ENCODE data around the gene FOXN1.

The FOXN1 gene

DNA sequence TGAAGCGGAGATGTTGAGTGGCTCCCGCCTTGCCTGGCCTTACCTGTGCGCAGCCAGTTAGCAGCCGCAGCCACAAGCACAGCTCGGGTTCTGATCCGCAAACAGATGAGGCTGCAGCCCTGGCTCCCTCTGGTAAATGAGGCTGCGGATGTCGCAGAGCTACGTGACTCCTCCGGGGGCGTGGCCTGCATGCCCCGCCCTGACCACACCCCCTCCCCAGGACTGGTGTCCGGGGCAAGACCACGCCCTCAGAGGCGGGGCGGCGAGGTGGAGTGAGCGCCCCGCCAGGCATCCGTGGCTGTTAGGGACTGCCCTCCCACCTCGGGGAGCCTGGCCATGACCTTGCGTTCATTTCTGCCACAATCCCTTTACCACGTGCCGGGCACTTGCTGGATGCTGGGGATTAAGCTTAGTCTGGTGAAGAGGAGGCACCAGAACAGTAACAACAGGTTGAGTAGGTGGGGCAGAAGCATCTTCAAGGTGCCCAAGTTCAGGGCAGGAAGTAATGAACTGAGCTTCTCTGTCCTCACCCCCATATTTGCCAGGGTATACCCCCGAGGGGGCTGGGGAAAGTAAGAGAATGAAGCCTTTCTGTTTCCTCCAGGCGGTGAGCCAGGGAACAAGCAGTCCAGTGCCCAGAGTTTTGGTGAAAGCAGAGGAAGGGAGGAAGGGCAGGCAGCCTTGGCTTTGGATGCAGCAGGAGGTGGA is 70.8 kb downstream of the FOXN1 start, which contains the start of gene ALDOC:
Gene ALDOC, minus strand, starts transcription at position 138 of the 708 bp plus-strand sequence. CDS start 1,363 bp downstream, outside the sequence.
- no peak for DNase-seq

DNA sequence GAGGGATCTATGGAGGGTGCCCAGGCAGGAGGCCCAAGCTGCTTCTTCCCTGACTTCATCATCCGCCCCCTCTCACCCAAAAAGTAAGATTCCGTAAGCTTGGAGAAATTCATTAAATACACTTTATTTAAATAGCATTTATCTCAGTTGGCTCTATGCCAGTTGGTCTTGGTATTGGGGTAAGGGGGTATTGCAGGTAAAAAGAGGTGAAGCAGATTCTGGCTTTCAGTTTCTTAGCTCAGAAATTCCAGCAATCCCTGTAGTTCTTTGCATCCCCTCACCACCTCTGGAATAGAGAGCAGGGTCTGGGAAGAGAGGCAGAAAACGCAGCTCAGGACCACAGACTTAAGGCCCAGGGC is 71.3 kb downstream of the FOXN1 start:
- DNase-seq, result no peak

DNA sequence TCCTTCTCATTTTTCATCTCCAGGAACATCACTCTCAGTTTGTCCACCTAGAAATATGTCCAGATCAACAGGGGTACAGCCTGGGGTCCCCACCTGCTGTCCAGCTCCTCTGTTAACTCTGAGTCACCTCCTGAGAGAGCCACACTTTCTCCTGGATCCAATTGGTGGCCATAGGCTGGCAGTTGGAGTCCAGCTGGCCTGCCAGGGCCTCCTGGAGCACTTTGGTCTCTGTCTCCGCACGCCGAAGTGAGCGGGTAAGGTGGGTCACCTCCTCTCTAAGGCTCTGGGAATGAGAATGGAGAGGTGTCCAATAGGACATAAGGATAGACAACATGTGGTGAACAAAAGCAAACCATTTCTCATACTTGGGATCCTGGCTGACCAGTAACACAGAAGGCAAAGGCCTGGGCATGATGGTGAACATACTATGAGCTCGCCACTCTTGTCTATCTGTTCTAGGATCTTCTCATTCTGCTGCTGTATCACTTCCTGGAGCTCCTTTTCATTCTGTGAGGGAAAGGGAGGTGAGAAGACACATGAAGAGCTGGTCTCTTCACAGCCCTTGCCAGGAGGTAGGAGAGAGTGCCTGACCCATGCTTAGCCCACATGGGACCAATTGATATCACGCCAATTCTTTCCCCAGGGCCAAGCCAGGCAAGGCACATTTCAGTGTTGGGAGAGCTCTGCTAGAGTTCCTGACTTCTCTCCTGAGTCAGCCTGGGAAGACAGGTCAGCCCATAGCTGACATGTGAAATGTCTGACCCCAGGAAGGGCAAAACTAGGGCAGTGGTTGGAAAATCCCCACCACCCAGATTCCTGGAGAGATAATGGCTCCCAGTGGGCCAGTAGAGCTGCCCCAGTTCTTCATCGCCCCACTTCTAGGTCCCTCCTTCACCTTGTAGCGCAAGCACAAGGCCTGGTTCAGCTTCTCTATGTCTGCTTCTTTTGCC is 72.4 kb downstream of the FOXN1 start:
- DNase-seq, result no peak

DNA sequence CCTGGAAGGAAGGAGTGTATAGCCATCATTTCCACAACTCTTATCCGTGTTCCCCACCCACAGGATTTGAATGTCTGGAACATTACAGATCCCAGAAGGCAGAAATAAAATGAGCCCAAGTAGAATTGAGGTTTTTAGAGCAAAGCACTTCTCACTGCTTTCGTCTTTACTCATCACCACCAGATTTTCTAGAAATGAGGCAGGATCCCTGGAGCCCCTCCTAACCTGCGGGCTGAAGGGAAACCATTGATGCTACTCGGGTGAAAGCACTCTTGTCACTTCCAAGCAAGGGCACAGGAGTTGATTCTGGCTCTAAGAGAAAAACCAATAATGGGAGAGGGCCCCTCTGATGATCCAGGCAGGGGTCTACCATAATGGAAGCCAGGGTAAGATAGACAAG is 73.4 kb downstream of the FOXN1 start:
- DNase-seq, result no peak

DNA sequence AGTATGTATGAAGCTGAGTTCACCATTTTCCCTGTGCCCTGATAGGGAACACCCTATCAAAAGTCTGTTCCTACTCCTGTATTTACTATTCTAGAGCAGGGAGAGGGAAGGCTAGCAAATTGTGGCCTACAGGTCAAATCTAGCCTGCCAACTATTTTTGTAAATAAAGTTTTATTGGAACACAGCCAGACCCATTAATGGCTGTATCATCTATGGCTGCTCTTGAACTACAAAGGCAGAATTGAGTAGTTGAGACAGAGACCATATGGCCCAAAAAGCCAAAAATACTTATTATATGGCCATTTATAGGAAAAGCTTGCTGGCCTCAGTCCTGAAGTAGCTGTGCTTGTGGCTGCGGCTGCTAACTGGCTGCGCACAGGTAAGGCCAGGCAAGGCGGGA is 74.8 kb downstream of the FOXN1 start:
- DNase-seq, result no peak

DNA sequence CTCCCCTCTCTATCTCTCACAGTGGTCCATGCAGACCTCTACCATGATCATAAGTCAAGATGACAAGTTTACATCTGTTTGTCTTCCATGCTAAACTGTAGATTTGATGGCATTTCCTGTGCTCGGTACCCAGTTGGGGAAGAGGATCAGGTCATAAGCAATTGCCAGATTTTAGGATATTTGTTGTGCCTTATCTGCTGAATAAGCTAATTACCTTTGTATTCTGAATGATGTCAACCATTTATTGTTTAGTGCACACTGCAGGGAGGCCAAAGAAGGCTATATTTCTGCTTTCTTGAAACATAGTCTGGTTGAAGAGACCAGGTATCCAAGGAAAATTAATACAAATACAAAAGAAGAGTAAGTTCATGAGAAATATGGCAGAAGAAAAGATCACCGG is 76.4 kb downstream of the FOXN1 start:
- DNase-seq, result no peak

DNA sequence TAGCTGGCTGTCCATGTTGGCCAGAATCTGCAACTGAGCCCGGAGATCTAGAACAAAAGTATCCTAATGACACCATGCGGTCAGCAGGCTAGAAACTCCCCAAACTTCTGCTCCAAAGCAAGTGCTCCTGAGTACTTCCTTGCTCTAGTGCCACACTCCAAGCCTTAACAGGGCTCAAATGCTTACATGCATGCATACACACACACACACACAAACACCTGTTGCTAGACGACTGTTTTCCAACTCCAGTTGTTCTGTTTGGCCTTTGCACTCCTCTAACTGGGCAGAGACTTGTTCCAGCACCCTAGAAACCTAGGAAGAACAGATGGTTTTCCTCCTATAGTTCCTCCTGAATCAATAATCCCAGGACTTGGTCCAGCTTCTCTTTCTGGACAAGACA is 78.3 kb downstream of the FOXN1 start:
- DNase-seq, result no peak

DNA sequence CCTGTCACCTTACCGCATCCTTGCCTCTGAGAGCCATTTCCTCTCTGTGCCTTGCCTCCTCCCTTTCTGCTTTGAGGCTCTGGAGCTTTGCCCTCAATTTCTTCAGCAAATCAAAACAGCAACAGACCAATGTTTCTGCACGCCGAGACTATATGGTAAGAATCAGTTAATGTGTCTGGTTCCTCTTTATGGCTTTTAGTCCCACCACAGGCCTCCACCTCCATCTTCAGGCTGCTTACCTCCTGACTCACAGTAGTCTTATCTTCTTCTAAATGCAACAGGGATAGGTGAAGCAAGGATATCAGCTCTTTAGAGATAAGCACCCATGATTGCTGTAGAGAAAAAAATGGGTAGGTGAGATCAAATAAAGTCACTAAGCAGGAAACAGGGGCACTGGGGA is 79.7 kb downstream of the FOXN1 start:
- DNase-seq, result no peak

All from KG1 (cell line).